CD4-positive, alpha-beta T cell treated with Interleukin-6 at 100 ng/mL for 8 hours (primary cell): ENCODE results near the gene ARHGAP24.
"Not testable (repeated sequence)": the region's sequence is repeated elsewhere in the genome, so short reads cannot be mapped to it uniquely, and the experiment has no call there.

Experiments
- DNase-seq: peaks from one replicate; pipeline ENCODE4 v3.0.0-alpha.2; 2020; ENCODE audit warnings: mixed read lengths, low spot score

The ARHGAP24 gene

DNA sequence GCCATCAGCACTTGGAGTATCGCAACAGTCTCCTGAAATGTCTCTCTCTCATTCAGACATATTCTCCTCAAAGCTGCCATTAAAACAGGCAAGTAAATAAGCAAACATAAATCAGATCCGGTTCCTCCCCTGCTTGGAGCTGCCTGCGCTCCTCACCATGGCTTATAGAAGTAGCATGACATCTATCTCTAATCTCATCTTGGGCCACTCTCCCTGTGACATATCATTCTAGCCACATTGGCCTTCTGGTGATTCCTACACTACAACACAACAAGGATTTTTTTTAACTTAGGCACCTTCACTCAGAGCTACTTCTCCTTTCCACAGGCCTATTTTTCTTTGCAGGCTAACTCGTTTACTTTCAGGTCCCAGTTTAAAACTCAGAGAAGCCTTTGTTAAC is 387.9 kb downstream of the ARHGAP24 start:
- DNase-seq = no peak

- no peak for DNase-seq
Observed at GRCh38 chr4:85864259-85865205, 389.6 kb downstream of the ARHGAP24 start.

- DNase-seq = no peak
Observed at GRCh38 chr4:85865256-85865655, 390.3 kb downstream of the ARHGAP24 start.

GRCh38 chr4:85866508-85866907 is 391.6 kb downstream of the ARHGAP24 start:
- DNase-seq = no peak

DNA sequence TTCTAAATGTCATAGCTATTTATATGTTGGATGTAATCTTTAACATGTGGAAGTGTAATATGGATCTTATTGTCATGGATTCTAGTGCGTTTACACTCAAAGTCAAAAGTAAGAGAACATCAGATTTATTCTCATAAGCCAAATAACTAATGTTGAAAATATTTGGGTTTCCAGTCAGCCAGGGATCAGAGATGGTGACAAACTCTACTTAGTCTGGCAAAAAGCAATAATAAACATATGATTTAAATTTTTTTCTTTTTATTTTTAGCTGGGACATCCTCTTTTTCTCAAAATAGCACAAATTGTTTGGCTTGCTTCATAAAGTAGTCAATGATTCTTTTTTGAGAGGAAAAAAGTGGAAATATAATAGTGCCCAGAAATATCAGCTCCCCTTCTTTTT is 392.3 kb downstream of the ARHGAP24 start:
- DNase-seq = no peak

GRCh38 chr4:85869181-85869580 is 394.2 kb downstream of the ARHGAP24 start:
- no peak for DNase-seq

DNA sequence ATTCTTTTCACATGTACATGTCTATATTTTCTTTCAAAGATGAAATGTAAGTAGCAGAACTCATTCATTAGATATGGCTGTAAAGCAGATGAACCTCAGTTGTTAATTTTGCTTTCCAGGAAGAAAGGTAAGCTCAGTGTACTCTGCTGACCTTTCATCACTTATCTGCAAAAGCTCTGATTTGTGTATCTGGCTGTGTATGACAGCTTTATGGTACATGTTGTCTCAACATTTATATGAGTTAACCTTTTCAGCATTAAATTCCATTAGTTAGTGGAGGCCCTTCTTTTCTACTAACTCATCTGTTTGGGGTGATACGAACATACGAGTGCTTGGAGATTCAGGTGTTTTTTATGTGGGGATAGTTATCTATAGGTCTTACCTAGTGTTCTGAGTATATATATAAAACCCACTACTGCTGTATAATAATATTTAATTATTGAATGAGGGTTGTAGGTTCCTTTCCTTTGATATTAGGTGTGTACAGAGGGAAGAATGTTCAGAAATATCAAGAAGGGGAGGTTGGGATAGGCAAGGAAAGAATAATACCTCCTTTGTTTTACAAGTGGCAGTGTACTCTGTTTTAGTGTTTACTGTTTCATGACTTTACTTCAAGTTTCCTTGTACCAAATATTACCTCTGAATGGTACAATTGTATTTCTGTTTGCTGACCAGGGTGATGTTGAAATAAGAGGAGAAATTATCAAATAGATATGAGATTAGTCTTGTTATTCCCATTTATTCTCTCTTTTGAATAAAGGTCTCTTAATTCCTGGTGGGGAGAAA is 395.5 kb downstream of the ARHGAP24 start:
- DNase-seq = no peak

DNA sequence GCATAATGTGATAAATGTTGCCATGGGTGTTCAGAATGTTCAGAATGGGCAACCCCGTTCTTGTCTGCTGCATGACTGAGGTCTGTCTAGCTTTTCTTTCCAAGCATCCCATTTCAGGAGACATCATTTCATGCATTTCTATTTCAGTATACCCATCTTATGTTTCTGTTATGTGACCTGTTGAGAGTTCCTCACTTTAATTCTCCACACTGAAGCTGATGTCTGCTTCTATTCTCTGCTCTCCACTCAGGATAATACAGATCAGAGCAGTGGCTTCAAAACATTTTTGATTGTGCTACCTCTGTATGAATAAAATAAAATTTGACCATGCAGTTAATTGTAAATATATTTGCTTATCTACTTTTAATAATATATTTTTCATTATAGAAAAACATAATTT is 398.6 kb downstream of the ARHGAP24 start:
- DNase-seq = no peak

- DNase-seq = no peak
Observed at GRCh38 chr4:85879518-85879917, 404.6 kb downstream of the ARHGAP24 start.

GRCh38 chr4:85883180-85883579 is 408.2 kb downstream of the ARHGAP24 start:
- no peak for DNase-seq

- no peak for DNase-seq
Observed at GRCh38 chr4:85884251-85884650, 409.3 kb downstream of the ARHGAP24 start.

GRCh38 chr4:85886665-85887064 is 411.7 kb downstream of the ARHGAP24 start:
- DNase-seq = no peak

DNA sequence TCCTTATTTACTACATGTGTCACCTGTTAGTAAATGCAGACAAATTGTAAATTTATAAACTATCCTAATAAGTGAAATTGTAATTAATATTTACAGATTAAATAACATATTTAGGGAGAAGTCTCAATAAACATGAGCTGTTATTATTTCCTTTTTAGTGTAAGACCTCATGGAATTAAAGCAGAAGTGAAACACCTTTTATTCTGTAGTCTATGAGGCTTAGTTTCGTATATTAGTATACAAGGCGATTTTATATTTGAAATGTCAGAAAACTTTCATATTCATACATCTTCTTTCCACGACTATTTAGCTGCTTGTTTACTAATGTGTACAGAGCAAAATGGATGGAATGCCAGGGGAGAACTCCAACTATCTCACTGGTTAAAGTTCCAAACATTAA is 414.4 kb downstream of the ARHGAP24 start:
- DNase-seq = no peak

DNA sequence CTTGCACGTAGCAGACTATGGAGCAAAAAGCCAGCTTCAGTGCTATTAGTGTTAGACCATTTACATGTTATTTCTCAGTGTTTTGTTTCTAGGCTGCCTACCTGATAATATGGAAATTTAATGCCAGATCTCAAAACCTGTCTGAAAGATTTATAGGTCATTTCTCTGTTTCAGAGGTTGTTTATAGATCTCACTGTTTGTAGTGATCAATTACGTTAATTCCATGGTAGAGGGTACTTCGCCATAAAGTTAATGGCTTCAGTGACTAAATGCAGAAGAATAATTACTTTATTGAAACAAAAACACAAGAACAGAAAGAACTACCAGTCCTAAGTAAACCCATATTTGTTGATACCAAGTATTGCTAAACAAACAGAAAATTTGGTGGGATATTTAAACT is 420.8 kb downstream of the ARHGAP24 start:
- DNase-seq = no peak

DNA sequence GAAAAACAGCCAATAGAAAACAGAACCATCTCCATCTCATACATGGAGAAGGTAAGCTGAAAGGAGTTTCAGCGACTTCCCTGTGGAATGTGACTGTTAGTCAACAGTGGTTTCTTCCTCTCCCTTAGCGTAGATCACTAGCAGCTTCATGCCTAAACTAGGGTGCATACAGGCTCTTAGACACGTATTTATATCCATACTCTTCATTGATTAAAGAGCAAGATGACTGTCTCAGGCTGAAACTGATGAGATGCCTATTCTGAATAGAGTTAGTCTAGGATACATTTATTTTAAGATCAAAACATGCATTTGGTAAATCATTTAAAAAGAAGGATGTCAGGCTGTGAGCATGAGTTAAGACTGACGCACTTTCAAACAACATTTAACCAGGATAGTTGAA is 423.3 kb downstream of the ARHGAP24 start:
- no peak for DNase-seq

DNA sequence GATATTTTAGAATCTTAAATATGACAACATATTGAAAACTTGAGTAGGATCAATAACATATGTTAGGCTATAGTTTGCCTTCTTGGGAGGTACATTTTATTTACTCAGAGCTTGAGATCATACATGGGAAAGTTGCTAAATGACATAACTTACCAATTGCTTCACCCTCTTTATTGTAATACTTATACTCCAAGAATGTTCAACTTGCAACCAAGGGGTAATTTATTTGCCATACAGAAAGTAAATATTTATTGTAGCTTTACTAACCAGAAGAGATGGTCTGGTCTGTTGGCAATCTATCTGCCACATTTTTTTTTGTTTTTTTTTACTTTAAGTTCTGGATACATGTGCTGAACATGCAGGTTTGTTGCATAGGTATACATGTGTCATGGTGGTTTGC is 426.6 kb downstream of the ARHGAP24 start:
- DNase-seq = no peak

GRCh38 chr4:85902647-85903046 is 427.7 kb downstream of the ARHGAP24 start:
- DNase-seq = not testable (repeated sequence)

GRCh38 chr4:85905761-85906160 is 430.8 kb downstream of the ARHGAP24 start:
- DNase-seq = no peak

DNA sequence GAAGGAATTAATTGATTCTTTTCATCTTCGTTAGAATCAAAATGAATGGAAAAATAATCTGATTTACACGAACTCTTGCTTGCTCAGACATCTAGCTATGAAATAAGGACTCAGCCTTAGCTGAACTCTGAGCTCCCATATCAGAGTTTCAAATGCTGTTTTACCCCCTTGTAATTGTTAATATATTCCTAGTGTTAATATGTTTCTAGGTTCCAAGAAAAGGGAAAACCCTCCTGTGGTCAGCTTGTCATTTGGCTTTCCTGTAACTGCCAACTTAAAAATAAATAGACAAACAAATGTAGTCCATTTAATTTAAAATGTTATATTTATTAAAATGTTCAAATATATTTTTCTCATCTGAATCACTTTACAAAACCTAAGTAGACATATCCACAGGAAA is 432.1 kb downstream of the ARHGAP24 start:
- no peak for DNase-seq

DNA sequence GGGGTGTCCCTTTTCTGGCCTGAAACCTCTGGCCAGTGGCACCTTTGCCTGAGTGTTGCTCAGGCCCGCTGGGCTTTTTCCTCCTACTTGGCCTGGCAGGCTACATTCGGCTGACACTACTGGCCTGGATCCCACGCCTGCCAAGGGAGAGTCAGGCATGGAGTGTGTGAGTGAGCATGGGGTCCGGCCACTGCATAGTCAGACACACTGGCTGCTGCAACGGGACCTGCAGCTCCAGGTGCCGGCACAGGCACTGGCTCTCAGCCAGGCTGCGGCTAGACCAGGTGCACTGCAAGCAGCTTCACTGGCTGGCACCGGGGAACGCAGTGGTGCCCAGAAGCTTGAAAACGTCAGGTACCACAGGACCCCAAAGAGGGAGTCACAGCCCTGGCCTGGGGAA is 434.9 kb downstream of the ARHGAP24 start:
- DNase-seq = no peak

DNA sequence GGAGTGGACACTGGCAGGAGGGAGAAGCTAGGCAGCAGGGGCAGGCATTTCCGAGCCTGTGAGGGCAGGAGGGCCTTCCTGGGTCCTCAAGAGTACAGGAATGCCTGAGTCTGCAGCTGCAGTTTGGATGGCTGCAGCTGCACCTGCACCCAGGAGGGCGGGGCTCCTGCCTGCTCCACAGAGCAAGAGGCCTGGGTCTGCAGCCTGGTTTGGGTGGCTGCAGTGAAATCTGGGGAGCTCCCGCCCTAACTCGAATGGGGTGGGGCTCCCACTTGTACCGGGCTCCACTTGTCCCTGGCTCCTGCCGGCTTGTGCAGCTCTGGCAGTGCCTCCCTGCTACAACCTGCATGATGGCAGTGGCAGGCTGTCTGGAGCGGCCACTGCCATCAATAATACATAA is 436.0 kb downstream of the ARHGAP24 start:
- no peak for DNase-seq

DNA sequence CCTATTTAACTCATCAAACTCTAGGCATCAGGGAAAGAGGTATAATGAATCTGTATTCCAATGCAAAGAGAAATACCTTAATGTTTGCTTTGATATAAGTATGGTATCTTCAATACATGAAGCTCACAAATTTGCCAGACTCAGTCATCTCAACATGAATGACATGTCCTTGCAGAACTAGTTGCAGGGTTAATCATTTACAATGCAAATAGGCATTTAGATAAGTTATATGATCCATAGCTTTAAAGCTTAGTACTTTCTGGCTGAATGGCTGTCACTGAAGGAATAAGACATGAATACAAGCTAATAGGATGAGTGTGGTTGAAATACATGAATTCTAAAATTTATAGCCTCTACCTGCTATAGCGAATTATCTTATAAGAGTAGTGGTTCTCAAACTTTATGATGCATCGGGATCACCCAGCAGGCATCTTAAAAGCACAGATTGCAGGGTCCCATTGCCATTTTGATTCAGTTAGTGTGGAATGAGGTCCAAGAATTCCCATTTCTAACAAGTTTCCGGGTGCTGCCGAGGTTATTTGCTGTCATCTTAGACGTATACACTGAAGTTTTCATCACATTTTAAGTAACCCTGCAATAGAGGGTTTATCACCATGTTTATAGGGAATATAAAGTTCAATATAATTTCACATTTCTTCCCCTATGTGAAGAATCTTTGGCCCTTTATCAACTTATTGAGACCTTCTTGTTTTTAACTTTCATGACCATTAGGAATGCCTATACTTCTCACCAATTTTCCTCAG is 439.2 kb downstream of the ARHGAP24 start:
- DNase-seq = no peak
